PC-9 (cell line): ENCODE data around the gene PCSK5. TPM values are rescaled to one million over a fixed set of nuclear protein-coding genes. Genes with fewer than 3 reads are reported as not detected.

Experiments
- BruUV-seq: library from RNA; stranded (reverse); fragments of 400-500 nt; replicated peaks from 2 replicates; lab custom pipeline; 2021; lab: Mats Ljungman, UMichigan
- CTCF ChIA-PET: fragments of 300-600 bp; sonication (Branson Sonifier 250); formaldehyde crosslinking; loops from one replicate; lab custom pipeline; 2022; ENCODE audit warnings: antibody characterized with exemption; lab: Charles Lee
- POLR2A ChIA-PET: fragments of 300-600 bp; sonication (Branson Sonifier 250); formaldehyde crosslinking; loops from one replicate; lab custom pipeline; 2022; ENCODE audit warnings: antibody characterized with exemption; ENCODE audit not compliant: unreplicated experiment; lab: Charles Lee
- DNase-seq, 2 experiments: peaks; one replicate each; pipeline versions ENCODE4 v3.0.0 to v3.0.0-alpha.2; 2015 to 2022; ENCODE audit warnings: mixed read lengths in 1 of 2
- H2AFZ ChIP-seq: fragments of 200-600 bp; sonication (generic); 2 replicates; pipeline ENCODE4 v1.8.1; 2017; ENCODE audit warnings: antibody characterized with exemption
- H3F3A ChIP-seq: fragments of 200-600 bp; sonication (generic); 2 replicates; pipeline ENCODE4 v1.8.1; 2017; ENCODE audit warnings: antibody characterized with exemption, mild to moderate bottlenecking, low read depth; ENCODE audit not compliant: insufficient read depth
- H3K27ac ChIP-seq: fragments of 200-600 bp; sonication (generic); 2 replicates; pipeline ENCODE4 v1.6.1; 2016; ENCODE audit warnings: mixed run types
- H3K27me3 ChIP-seq: fragments of 200-600 bp; sonication (generic); 2 replicates; pipeline ENCODE4 v1.6.1; 2016; ENCODE audit warnings: low read depth, mixed run types; ENCODE audit not compliant: insufficient read depth
- H3K36me3 ChIP-seq: fragments of 200-600 bp; sonication (generic); 2 replicates; pipeline ENCODE4 v1.6.1; 2016; ENCODE audit warnings: low read depth, mixed run types
- H3K4me1 ChIP-seq: fragments of 200-600 bp; sonication (generic); replicated peaks from 2 replicates; pipeline ENCODE4 v1.6.1; 2016; ENCODE audit warnings: mixed run types; ENCODE audit not compliant: insufficient read depth
- H3K4me2 ChIP-seq: fragments of 200-600 bp; sonication (generic); 2 replicates; pipeline ENCODE4 v1.6.1; 2017; ENCODE audit warnings: mixed run types
- H3K4me3 ChIP-seq: fragments of 200-600 bp; sonication (generic); 2 replicates; pipeline ENCODE4 v1.6.1; 2016; ENCODE audit warnings: mixed run types
- H3K79me2 ChIP-seq: fragments of 200-600 bp; sonication (generic); 2 replicates; pipeline ENCODE4 v1.6.1; 2017; ENCODE audit warnings: low read depth, mixed run types
- H3K9me2 ChIP-seq: fragments of 200-600 bp; sonication (generic); 2 replicates; pipeline ENCODE4 v1.8.1; 2017; ENCODE audit warnings: mild to moderate bottlenecking; ENCODE audit not compliant: insufficient read depth
- H3K9me3 ChIP-seq: fragments of 200-600 bp; sonication (generic); 2 replicates; pipeline ENCODE4 v1.8.1; 2016; ENCODE audit warnings: low read depth; ENCODE audit not compliant: insufficient read depth
- H4K20me1 ChIP-seq: fragments of 200-600 bp; sonication (generic); 2 replicates; pipeline ENCODE4 v1.8.1; 2017; ENCODE audit not compliant: insufficient read depth
- EZH2 ChIP-seq: fragments of 200-600 bp; sonication (generic); IDR thresholded peaks from 2 replicates; pipeline ENCODE4 v1.8.0; 2017; ENCODE audit warnings: antibody characterized with exemption, low read depth
- intact Hi-C: fragments of 100-400 bp; cut with micrococcal nuclease; formaldehyde crosslinking; loops from one replicate; pipeline ENCODE4 v1.10.0; 2022; ENCODE audit not compliant: unreplicated experiment
- total RNA-seq: library from RNA; stranded (reverse); gene quantifications from 2 replicates; pipeline ENCODE4 v1.2.3, GENCODE V29; 2021
- TF ChIP-seq, protein P1 (sequence below): fragments of 200-600 bp; sonication (generic); conservative IDR thresholded peaks from 2 replicates; pipeline ENCODE4 v1.6.1; 2017; ENCODE audit warnings: mixed run types, antibody characterized with exemption, mild to moderate bottlenecking, moderate library complexity

PCSK5 gene
- total RNA-seq, 1 experiment from 2014 or later = 8.2 TPM

DNA sequence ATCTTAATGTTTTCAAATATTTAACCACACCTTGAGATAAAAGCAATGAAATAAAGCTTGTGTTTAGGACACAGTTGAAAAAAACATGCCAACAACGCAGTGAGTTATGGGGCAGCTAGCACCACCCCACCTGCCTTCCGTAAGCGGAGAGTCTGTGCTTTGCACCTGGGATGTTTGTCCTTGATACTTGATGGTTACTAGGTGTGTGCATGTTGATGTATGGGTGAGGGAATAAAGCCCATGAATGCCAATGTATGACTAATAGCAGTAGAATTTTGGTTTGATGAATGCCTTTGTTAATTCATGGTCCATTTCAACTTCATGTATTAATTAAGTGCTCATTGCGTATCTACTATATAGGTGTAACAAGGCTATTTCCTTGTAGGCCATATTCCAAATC lies 74.0 kb downstream of the PCSK5 start:
- TF ChIP-seq, protein P1, sequence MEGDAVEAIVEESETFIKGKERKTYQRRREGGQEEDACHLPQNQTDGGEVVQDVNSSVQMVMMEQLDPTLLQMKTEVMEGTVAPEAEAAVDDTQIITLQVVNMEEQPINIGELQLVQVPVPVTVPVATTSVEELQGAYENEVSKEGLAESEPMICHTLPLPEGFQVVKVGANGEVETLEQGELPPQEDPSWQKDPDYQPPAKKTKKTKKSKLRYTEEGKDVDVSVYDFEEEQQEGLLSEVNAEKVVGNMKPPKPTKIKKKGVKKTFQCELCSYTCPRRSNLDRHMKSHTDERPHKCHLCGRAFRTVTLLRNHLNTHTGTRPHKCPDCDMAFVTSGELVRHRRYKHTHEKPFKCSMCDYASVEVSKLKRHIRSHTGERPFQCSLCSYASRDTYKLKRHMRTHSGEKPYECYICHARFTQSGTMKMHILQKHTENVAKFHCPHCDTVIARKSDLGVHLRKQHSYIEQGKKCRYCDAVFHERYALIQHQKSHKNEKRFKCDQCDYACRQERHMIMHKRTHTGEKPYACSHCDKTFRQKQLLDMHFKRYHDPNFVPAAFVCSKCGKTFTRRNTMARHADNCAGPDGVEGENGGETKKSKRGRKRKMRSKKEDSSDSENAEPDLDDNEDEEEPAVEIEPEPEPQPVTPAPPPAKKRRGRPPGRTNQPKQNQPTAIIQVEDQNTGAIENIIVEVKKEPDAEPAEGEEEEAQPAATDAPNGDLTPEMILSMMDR = no peak
- TF ChIP-seq EZH2 = no peak
- Histone ChIP-seq H3K9me3 (no peaks in the 10 kb centered on the region), H3K79me2 (0 out of 2 replicates have a peak, but pooled peaks cover 12% of the 10 kb centered on the region), H3K4me2 (peak overlapping the region; percentile 58), H3K27me3 (no peaks in the 10 kb centered on the region), H3K4me1 (peaks cover 42% of the 10 kb centered on the region), H3K9me2 (no peaks in the 10 kb centered on the region), H3F3A (peaks cover 13% of the 10 kb centered on the region), H4K20me1 (no peaks in the 10 kb centered on the region), H3K36me3 (no peaks in the 10 kb centered on the region), H2AFZ (no peak overlapping the region), H3K27ac (peak overlapping the region; percentile 81), H3K4me3 (no peak overlapping the region)
- intact Hi-C loops = loop anchor here (1.0 to 10.0 kb wide), 6 partner anchors 46 to 413 kb away; partner anchors contain the start of gene PCSK5
- BruUV-seq = no TSS peak
- POLR2A ChIA-PET = interaction anchor here (0.6 to 0.9 kb wide), 3 partner anchors 11 to 115 kb away, joined by 4 to 11 read pairs (median 5); no protein-coding TSS in a partner anchor
- peak; percentile 84 to 99 for DNase-seq
- CTCF ChIA-PET = interaction anchor here (1.0 kb wide), 1 partner anchor 430 kb away, joined by 3 read pairs; the partner anchor contains the start of gene RFK

DNA sequence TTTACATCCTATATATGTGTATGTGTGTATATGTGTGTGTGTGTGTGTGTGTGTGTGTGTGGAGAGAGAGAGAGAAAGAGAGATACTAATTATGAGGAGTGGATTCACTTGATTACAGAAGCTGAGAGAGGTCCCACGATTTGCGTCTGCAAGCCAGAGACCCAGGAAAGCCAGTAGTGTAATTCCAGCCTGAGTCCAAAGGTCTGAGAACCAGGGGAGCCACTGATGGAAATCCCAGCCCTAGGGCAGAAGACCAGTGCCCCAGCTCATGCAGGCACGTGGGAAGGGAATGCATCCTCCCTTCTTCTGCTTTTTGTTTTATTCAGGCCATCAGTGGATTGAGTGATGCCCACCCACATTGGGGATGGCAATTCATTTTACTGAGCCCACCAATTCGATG lies 74.8 kb downstream of the PCSK5 start:
- H3K27ac ChIP-seq = peak overlapping the region; percentile 81
- peak overlapping the region; percentile 11; the same call in 1 of the 2 replicates for H3K4me2 ChIP-seq
- no peaks in the 10 kb centered on the region for H3K36me3 ChIP-seq
- no peak overlapping the region for H2AFZ ChIP-seq
- H3K79me2 ChIP-seq = 0 out of 2 replicates have a peak, but pooled peaks cover 12% of the 10 kb centered on the region
- ChIA-PET POLR2A (no interaction called here), CTCF (no interaction called here)
- intact Hi-C loops = loop anchor here (10.0 kb wide), 1 partner anchor 350 kb away; no protein-coding TSS in a partner anchor
- BruUV-seq = no TSS peak
- H3K9me3 ChIP-seq = no peaks in the 10 kb centered on the region
- TF ChIP-seq, protein P1 = no peak
- no peak for TF ChIP-seq EZH2
- no peaks in the 10 kb centered on the region for H3K27me3 ChIP-seq
- no peaks in the 10 kb centered on the region for H4K20me1 ChIP-seq
- DNase-seq = no peak
- no peaks in the 10 kb centered on the region for H3K9me2 ChIP-seq
- peaks cover 13% of the 10 kb centered on the region for H3F3A ChIP-seq
- H3K4me1 ChIP-seq = peaks cover 42% of the 10 kb centered on the region
- H3K4me3 ChIP-seq = no peak overlapping the region

DNA sequence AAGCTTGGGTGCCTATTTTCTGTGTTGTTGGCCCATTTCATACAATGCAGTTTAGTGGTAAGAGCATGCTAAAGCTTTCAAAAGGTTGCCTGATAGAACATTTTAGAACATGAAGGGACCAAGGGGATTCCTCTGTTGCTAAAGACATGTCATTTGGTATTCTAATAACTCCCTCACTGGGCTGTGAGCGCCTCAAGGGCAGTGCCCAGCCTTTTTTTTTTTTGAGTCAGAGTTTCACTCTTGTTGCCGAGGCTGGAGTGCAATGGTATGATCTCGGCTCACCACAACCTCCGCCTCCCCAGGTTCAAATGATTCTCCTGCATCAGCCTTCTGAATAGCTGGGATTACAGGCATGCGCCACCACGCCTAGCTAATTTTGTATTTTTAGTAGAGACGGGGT lies 77.1 kb downstream of the PCSK5 start:
- TF ChIP-seq, protein P1 = no peak
- no peak for TF ChIP-seq EZH2
- Histone ChIP-seq H3K4me3 (no peak overlapping the region), H2AFZ (no peak overlapping the region), H3K9me3 (no peaks in the 10 kb centered on the region; the same call in 1 of the 2 replicates), H3K27me3 (no peaks in the 10 kb centered on the region), H3K4me1 (peaks cover 29% of the 10 kb centered on the region), H3K4me2 (no peak overlapping the region), H3K9me2 (no peaks in the 10 kb centered on the region), H3K27ac (no peak overlapping the region), H3K79me2 (peaks cover 24% of the 10 kb centered on the region; the same call in 1 of the 2 replicates), H3K36me3 (no peaks in the 10 kb centered on the region), H4K20me1 (no peaks in the 10 kb centered on the region), H3F3A (peaks cover 11% of the 10 kb centered on the region)
- intact Hi-C loops = loop anchor here (10.0 kb wide), 1 partner anchor 347 kb away; no protein-coding TSS in a partner anchor
- no TSS peak for BruUV-seq
- CTCF ChIA-PET = no interaction called here
- POLR2A ChIA-PET = no interaction called here
- no peak for DNase-seq
